NCI-H345 treated with DMSO at 0.1 percent for 48 hours (cell line): ENCODE measurements around the gene SLC19A1.

Experiments
- DNase-seq: peaks from one replicate; lab custom pipeline; 2025; ENCODE audit not compliant: unreplicated experiment; lab: John Stamatoyannopoulos, UW

The SLC19A1 gene

GRCh38 chr21:45558044-45558721 is 15.9 kb upstream of the SLC19A1 start:
- no peak for DNase-seq

GRCh38 chr21:45557616-45558043 is 15.4 kb upstream of the SLC19A1 start:
- no peak for DNase-seq

- no peak for DNase-seq
These were observed 14.7 kb upstream of the SLC19A1 start for GRCh38 chr21:45556645-45557615.

- DNase-seq: no peak
These were observed 14.0 kb upstream of the SLC19A1 start for GRCh38 chr21:45556302-45556644.

- peak; percentile 47 for DNase-seq
These were observed 13.5 kb upstream of the SLC19A1 start for GRCh38 chr21:45555557-45556301.

GRCh38 chr21:45555251-45555556 is 13.0 kb upstream of the SLC19A1 start:
- no peak for DNase-seq

- peak; percentile 40 for DNase-seq
These were observed 12.4 kb upstream of the SLC19A1 start for GRCh38 chr21:45554477-45555175.

- DNase-seq: no peak
These were observed 10.6 kb upstream of the SLC19A1 start for GRCh38 chr21:45552696-45553391.

GRCh38 chr21:45551783-45552695 is 9.8 kb upstream of the SLC19A1 start:
- no peak for DNase-seq

GRCh38 chr21:45551316-45551715 is 9.1 kb upstream of the SLC19A1 start:
- DNase-seq: no peak

- no peak for DNase-seq
These were observed 8.4 kb upstream of the SLC19A1 start for GRCh38 chr21:45550522-45551210.

- no peak for DNase-seq
These were observed 7.6 kb upstream of the SLC19A1 start for GRCh38 chr21:45549626-45550463.

- DNase-seq: no peak
These were observed 6.7 kb upstream of the SLC19A1 start for GRCh38 chr21:45548711-45549491.

- DNase-seq: no peak
These were observed 5.3 kb upstream of the SLC19A1 start for GRCh38 chr21:45547545-45547900.

GRCh38 chr21:45546636-45547544 is 4.7 kb upstream of the SLC19A1 start:
- DNase-seq: no peak
